ENCODE results near the gene ABHD16A.

ABHD16A gene

DNA sequence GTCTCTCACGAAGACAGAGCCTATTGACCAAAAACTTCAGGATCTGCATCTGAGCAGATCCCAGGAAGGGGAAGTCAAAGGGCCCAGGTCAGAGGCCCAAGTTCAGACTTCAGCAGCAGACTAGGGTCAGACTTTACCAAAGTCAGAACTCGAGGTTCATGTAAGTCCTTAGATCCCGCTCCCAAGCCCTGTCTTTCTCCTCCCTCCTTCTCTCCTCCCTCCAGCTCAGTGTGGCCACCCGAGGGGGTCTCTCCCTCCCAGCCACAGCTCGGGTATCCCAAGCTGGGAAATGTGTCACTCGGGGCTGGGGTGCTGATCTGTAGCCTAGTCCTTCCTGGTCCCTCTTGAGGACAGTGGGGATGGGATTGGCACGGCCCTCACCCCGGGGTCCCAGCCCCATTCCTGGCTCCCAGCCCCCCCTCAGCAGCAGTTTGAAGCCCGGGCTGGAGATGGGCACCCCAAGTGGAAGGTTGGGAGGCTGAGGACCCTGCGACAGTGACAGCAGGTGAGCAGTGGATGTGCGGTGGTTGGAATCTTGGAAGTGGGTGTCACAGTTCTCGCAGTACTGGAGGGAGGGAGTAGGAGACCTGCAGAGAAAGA, 40.9 kb downstream of the ABHD16A start:
- DNase-seq (ENCODE audit: low read depth): no peak

GRCh38 chr6:31661262-31662123, 41.6 kb downstream of the ABHD16A start:
- DNase-seq (ENCODE audit: low read depth): no peak

GRCh38 chr6:31660381-31661261, 42.5 kb downstream of the ABHD16A start, which contains the start of gene C6orf47:
Gene C6orf47, minus strand, starts transcription at chr6:31660778. Its CDS starts 831 bp downstream, at chr6:31659947.
- peak; percentile 72 for DNase-seq (ENCODE audit: low read depth)

GRCh38 chr6:31659649-31660380, 43.3 kb downstream of the ABHD16A start:
- DNase-seq (ENCODE audit: low read depth): peak; percentile 74

DNA sequence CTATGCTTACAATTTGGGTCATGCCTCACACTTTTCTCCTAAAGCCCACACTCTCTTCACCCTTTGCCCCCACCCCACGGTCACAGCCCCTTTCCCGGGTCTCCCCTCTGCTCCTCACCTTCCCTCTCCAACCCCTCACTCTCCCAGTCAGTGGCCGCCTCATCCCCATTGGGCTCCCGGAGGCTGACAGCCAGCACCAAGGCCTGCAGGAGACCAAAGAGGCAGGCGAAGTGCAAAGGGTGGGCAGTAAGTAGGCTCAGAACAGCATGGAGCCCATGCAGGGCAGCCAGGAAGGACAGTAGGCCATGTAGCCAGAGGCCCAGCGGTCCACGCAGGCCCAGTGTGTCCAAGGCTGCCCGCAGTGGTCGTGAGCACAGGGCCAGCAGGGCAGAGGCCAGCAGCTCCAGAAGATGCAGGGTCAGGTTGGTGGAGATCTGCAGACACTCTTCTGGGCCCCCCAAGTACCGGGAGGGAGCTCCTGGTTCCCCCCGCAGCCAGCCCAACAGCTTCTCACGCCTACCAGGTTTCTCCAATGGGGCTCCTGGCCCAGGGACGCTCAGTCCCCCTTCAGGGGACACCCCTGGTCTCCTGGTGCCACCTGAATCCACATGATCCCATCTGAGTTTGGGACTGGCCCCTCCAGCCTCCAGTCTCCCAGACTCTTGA, 44.0 kb downstream of the ABHD16A start:
- no peak for DNase-seq (ENCODE audit: low read depth)

DNA sequence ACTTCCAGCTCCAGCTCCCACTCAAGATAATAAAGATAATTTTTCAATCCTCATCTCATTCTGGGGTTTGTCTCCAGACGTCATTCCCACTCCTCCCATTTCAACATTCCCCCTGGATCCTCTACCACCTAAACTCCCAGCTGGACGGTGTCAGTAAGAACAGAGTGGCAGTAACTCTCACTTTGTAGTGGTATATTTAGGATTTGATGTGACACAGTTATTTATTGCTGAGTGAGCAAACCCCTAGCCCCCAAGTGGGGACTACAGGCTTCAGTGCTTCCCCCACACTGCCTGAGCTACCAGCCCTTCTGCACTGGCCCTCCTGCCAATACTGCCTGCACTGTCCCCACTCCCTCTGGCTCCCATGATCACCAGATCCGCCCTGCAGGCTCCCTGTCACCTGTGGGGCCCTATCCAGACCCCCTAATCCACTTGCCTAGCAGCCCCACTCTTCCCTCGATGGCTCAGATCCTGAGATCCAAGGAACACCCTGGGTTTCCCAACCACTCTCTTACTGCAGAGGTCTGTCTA, 44.9 kb downstream of the ABHD16A start:
- DNase-seq (ENCODE audit: low read depth): no peak

GRCh38 chr6:31657406-31658157, 45.5 kb downstream of the ABHD16A start:
- no peak for DNase-seq (ENCODE audit: low read depth)

GRCh38 chr6:31655349-31656237, 47.5 kb downstream of the ABHD16A start, which contains the start of gene APOM:
Gene APOM, plus strand, starts transcription at chr6:31655894. Its CDS starts 73 bp downstream, at chr6:31655967.
- DNase-seq (ENCODE audit: low read depth): no peak

GRCh38 chr6:31654574-31655348, 48.4 kb downstream of the ABHD16A start:
- DNase-seq (ENCODE audit: low read depth): no peak

DNA sequence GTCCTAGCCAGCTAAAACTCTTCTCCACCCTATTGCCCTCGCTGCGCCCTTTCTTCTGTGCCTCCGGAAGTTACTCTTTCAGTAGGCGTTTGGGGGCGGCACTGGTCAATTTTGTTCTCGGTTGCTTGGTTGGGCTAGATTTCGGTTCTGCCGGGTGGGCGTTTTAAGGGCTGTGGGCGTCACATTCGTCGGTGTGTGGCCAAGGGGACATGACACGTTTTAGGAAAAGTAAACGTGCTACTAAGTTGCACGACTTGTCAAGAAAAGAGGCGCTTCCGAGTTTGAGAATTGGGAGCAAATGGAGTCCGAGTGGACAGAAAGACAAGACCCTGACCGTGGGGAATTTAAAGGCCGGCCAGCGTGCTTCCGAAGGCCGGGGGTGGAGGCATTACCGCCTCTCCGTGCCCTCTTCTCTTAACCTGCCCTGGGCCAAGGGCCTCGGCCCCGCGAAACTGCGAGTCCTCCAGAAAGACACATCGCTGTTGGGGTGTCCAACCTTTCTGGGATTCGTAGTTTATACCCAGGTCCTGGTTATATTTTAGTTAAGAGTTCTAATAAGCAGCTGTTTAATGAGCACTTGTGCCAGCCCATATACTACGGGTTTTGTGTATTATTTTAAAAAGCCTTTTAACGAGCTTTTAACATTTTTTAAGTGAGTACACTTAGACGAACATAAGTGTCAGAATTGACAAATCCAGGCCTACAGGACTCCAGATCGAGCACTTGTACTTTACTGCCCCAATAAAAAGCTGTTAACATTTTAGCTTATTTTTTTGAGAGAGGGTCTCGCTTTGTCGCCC, 50.0 kb downstream of the ABHD16A start:
- peak; percentile 91 for DNase-seq (ENCODE audit: low read depth)

DNA sequence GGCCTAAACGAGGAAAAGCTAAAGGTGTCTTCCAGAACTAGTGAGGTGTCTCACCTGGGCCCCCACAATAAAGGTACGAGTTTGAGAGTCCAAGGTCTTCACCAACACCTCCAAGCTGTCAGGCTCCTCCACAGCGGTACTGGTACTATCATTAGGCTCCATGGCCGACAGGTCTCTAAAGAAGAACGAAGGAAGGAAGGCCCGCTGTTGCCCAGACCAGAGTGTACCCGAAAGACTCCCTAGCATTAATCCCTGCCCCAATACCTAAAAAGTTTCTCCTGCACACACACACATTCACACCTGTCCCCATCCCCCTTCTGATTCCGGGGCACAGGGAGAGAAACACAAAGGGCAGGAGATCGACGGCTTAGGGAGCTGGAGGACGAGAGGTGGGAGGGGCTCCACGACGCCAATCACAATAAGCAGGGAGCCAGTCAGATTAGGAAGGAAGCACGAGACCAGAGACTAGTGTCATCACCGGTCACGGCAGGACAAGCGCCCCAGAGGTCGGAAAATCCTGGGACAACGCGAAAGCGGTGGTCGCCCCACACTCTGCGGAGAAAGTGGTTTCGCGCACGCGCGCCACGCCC, 51.4 kb downstream of the ABHD16A start:
- peak; percentile 70 for DNase-seq (ENCODE audit: low read depth)

DNA sequence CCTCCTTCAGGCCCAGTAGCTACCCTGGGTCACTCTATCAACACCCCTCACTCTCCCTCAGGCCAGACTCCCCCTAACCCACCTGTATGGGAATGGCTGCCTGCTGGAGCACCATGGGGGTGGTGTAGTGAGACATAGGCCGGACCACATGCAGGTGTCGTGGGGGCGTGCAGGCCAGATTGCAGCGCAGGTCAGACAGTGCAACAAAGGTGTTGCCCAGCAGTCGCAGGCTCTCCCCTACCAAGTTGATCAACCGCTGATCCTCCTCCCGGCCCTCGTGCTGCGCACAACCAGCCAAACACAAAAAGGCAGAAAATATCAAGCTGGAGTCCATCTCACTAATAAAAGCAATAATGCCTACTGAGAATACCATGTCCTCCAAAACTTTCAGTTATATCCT, 57.8 kb downstream of the ABHD16A start:
- no peak for DNase-seq (ENCODE audit: low read depth)

DNA sequence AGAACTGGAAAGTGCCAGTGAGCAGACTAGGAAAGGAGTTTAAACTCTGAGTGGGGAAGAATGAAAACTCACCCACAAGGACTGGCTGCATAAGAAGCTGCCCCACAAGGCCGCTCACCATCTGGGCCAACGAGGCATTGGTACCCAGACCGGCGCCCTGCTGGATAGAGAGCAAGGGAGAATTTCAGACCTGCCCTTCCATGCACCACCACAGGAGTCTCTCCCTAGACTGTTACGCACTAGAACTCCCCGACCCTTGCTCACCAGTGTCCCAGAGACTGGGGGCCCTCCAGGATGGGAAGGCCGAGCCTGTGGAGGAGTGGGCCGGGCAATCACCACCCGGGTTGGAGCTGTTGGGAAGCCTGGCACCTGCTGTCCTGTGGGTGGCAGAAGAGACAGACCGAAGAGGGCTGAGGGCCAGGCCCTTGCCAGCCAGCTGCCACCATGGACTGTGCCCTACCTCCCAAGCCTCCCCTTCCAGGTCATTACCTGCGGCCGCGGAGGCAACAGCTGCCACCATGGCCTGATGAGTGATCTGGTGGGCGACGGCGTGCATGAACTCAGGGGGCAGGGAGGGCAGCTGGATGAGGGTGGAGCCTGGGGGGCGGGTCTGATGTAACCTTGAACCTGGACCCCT, 59.2 kb downstream of the ABHD16A start:
- DNase-seq (ENCODE audit: low read depth): no peak

GRCh38 chr6:31642798-31643570, 60.1 kb downstream of the ABHD16A start:
- no peak for DNase-seq (ENCODE audit: low read depth)

GRCh38 chr6:31641370-31641769, 61.8 kb downstream of the ABHD16A start:
- no peak for DNase-seq (ENCODE audit: low read depth)

DNA sequence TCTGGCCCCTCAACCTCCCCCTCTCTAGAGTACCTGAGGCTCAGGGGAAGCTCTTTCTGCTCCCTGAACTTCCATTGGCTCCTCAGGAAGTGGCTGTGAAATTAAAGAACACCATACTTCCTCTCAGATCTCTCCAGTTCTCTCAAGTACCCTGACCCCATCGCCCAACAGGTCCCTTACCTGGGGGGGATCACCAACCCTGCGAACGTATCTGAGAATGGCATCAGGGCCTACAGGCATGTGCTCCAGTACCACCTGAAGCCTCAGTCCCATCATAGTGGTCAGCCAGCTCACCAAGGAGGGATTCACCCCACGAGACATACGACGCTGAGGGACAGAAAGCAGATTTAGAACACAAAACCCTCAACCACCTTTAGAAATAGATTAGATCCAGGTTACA, 62.5 kb downstream of the ABHD16A start:
- no peak for DNase-seq (ENCODE audit: low read depth)
